ENCODE measurements around the gene EPHB1. TPM values are rescaled to one million over a fixed set of nuclear protein-coding genes. Genes with fewer than 3 reads are reported as not detected.

EPHB1 gene
- total and polyA plus RNA-seq, 2 of the 13 experiments (the other 11 are each of a cell fraction or from before 2014, with no cell fraction given), result 0.07 to 0.21 TPM

DNA sequence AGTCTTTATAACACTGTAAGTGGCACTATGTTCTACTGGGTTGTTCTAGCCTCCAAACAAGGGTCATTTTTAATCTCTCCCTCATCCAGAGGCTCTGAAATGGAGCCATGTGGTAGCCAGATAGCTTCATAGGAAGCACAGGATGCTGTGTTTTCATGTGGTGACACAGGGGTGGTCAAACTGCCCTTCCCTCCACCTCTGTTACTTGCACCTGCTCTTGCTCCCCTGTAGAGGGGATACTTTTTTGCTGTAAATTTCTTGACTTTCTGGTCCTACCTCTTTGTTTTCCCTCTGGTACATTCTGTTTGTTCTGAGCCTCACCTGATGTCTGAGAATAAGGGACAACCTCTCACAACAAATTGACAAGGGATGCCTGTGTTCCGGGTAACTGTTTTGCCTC is 76.8 kb downstream of the EPHB1 start:
- H2AFZ ChIP-seq (ENCODE audit: low read length), result no peak overlapping the region
- no peaks in the 10 kb centered on the region for H3K9me3 ChIP-seq (ENCODE audit: low read length)
- no peak for ATAC-seq
- H3K27ac ChIP-seq (ENCODE audit: extremely low read length, insufficient read depth, low read length), result no peak overlapping the region
- CTCF ChIA-PET (ENCODE audit: low intra/inter-chr PET ratio, low total read pairs), result no interaction called here
- H3K4me1 ChIP-seq (ENCODE audit: insufficient read depth, low read length), result peaks cover 9% of the 10 kb centered on the region; the same call in 1 of the 2 replicates
- H3K4me2 ChIP-seq (ENCODE audit: low read depth, low read length), result no peak overlapping the region
- POLR2A ChIA-PET, result no interaction called here
- no peak for FAIRE-seq
- in situ Hi-C loops (cut with HindIII; ENCODE audit: extremely low pct_ligation_motif_present, low pct_unique_long_range_greater_than_20kb) (no loop called here), intact Hi-C loops (cut with micrococcal nuclease; ENCODE audit: unreplicated experiment) (no loop called here)
- no peaks in the 10 kb centered on the region for H3K27me3 ChIP-seq (ENCODE audit: control insufficient read depth in 1 of 2, insufficient read depth in 2 of 2, low read length in 2 of 2)
- no peaks in the 10 kb centered on the region for H3K79me2 ChIP-seq (ENCODE audit: insufficient read depth, low read length)
- no peak overlapping the region for H3K9ac ChIP-seq (ENCODE audit: insufficient read depth, low read depth, low read length)
- DNase-seq (ENCODE audit: low spot score), result no peak
- 41% methylated on average over 1 of the region's 1 CpG for WGBS (ENCODE audit: low lambda C conversion rate)
- no TSS peak for BruUV-seq (replicated peaks)
- H3K36me3 ChIP-seq (replicated peaks in 1 of 2; ENCODE audit: control insufficient read depth in 1 of 2, insufficient read depth in 2 of 2, low read length in 2 of 2), result no peaks in the 10 kb centered on the region
- H3K4me3 ChIP-seq (replicated peaks in 1 of 3; ENCODE audit: insufficient read depth in 1 of 3, low read depth in 2 of 3, low read length in 3 of 3), result no peak overlapping the region
- H4K20me1 ChIP-seq (ENCODE audit: insufficient read depth, low read length), result no peaks in the 10 kb centered on the region
- no peak for TF ChIP-seq KAT7 (CRISPR knock-in tag; IDR thresholded peaks at IDR 0.05; ENCODE audit: borderline replicate concordance)
- TF ChIP-seq, protein P1, sequence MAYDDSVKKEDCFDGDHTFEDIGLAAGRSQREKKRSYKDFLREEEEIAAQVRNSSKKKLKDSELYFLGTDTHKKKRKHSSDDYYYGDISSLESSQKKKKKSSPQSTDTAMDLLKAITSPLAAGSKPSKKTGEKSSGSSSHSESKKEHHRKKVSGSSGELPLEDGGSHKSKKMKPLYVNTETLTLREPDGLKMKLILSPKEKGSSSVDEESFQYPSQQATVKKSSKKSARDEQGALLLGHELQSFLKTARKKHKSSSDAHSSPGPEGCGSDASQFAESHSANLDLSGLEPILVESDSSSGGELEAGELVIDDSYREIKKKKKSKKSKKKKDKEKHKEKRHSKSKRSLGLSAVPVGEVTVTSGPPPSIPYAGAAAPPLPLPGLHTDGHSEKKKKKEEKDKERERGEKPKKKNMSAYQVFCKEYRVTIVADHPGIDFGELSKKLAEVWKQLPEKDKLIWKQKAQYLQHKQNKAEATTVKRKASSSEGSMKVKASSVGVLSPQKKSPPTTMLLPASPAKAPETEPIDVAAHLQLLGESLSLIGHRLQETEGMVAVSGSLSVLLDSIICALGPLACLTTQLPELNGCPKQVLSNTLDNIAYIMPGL (CRISPR knock-in tag; IDR thresholded peaks at IDR 0.05; ENCODE audit: borderline replicate concordance in 1 of 2, low read depth in 1 of 2), result no peak
- no peak for TF ChIP-seq ZNF615 (CRISPR knock-in tag; IDR thresholded peaks at IDR 0.05; ENCODE audit: borderline replicate concordance)
- TF ChIP-seq IRX3 (CRISPR knock-in tag; IDR thresholded peaks at IDR 0.05; ENCODE audit: borderline replicate concordance, low read depth), result no peak
- TF ChIP-seq, protein P2, sequence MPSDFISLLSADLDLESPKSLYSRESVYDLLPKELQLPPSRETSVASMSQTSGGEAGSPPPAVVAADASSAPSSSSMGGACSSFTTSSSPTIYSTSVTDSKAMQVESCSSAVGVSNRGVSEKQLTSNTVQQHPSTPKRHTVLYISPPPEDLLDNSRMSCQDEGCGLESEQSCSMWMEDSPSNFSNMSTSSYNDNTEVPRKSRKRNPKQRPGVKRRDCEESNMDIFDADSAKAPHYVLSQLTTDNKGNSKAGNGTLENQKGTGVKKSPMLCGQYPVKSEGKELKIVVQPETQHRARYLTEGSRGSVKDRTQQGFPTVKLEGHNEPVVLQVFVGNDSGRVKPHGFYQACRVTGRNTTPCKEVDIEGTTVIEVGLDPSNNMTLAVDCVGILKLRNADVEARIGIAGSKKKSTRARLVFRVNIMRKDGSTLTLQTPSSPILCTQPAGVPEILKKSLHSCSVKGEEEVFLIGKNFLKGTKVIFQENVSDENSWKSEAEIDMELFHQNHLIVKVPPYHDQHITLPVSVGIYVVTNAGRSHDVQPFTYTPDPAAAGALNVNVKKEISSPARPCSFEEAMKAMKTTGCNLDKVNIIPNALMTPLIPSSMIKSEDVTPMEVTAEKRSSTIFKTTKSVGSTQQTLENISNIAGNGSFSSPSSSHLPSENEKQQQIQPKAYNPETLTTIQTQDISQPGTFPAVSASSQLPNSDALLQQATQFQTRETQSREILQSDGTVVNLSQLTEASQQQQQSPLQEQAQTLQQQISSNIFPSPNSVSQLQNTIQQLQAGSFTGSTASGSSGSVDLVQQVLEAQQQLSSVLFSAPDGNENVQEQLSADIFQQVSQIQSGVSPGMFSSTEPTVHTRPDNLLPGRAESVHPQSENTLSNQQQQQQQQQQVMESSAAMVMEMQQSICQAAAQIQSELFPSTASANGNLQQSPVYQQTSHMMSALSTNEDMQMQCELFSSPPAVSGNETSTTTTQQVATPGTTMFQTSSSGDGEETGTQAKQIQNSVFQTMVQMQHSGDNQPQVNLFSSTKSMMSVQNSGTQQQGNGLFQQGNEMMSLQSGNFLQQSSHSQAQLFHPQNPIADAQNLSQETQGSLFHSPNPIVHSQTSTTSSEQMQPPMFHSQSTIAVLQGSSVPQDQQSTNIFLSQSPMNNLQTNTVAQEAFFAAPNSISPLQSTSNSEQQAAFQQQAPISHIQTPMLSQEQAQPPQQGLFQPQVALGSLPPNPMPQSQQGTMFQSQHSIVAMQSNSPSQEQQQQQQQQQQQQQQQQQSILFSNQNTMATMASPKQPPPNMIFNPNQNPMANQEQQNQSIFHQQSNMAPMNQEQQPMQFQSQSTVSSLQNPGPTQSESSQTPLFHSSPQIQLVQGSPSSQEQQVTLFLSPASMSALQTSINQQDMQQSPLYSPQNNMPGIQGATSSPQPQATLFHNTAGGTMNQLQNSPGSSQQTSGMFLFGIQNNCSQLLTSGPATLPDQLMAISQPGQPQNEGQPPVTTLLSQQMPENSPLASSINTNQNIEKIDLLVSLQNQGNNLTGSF (CRISPR knock-in tag; IDR thresholded peaks at IDR 0.05), result no peak
- no peak for TF ChIP-seq POLR2AphosphoS2 (IDR thresholded peaks at IDR 0.05; ENCODE audit: low read depth, low read length)
- no peak for TF ChIP-seq AHR (CRISPR knock-in tag; IDR thresholded peaks at IDR 0.05)
- no peak for TF ChIP-seq NFKB2 (CRISPR knock-in tag; IDR thresholded peaks at IDR 0.05; ENCODE audit: borderline replicate concordance)
